ENCODE data around the gene MYH4. TPM values are rescaled to one million over a fixed set of nuclear protein-coding genes. Genes with fewer than 3 reads are reported as not detected.

The MYH4 gene
- total and polyA plus RNA-seq, 2 experiments from 2014 or later = not detected

DNA sequence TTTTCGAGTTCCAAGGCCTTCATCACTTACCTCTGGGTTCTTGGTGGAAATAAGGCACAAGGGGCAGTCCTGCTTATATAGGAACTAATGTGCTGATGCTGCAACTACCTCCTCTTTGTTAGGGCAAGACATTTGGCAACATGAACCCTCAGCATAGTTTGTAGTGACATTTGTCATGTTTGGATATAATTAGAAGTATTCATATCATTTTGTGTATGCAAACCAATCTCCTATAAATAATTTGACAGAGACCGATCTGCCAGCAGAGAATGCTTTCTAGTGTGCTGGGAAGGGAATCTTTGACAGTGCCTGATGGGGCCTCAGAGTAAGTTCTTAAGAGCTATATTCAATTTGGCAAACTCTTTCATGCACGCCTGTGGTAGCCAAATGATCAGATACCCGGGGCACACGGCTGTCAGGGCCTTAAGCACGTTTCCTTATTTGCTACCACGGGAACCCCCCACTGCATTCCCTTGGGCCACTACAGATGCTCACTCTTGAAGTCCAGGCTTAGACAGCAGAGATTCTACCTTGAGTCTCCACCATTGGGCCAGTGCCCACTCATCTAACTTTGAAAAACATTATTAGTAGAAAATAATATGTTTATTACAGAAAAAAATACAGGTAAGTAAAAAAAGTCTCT is 47.3 kb downstream of the MYH4 start, which contains the start of gene MYH8:
TSS of gene MYH8 (minus strand) at position 51 of the 643 bp plus-strand sequence. CDS start 1,723 bp downstream, outside the sequence.
- WGBS, 2 experiments (ENCODE audit: low coverage in 1 of 2, low lambda C conversion rate in 2 of 2, missing lambda C conversion rate in 2 of 2) = 26 to 31% methylated on average over 7 of the region's 7 CpGs
- in situ Hi-C loops (cut with MboI) = no loop called here
- Histone ChIP-seq H3K36me3 (ENCODE audit: low read depth) (no peaks in the 10 kb centered on the region), H3K9ac (no peak within 1 kb of the TSS), H3K9me2 (ENCODE audit: insufficient read depth) (no peaks in the 10 kb centered on the region), H3K27me3 (replicated peaks; ENCODE audit: insufficient read depth) (0 out of 2 replicates have a peak, but pooled peaks cover 6% of the 10 kb centered on the region), H4K20me1 (ENCODE audit: insufficient read depth) (no peaks in the 10 kb centered on the region), H3K4me3 (no peak within 1 kb of the TSS), H3K4me1 (ENCODE audit: insufficient read depth) (no peaks in the 10 kb centered on the region), H3K9me3 (ENCODE audit: low read depth) (no peaks in the 10 kb centered on the region), H3K4me2 (ENCODE audit: unreplicated experiment) (no peak within 1 kb of the TSS), H3F3A (ENCODE audit: insufficient read depth) (no peaks in the 10 kb centered on the region), H3K27ac (no peak within 1 kb of the TSS), H3K79me2 (ENCODE audit: insufficient read depth) (no peaks in the 10 kb centered on the region), H2AFZ (no peak within 1 kb of the TSS)
- no peak for DNase-seq
- TF ChIP-seq EZH2 (IDR thresholded peaks at IDR 0.05; ENCODE audit: insufficient read depth, poor library complexity, severe bottlenecking) (no peak), EZH2phosphoT487 (IDR thresholded peaks at IDR 0.05; ENCODE audit: insufficient read depth, low read depth) (no peak)

DNA sequence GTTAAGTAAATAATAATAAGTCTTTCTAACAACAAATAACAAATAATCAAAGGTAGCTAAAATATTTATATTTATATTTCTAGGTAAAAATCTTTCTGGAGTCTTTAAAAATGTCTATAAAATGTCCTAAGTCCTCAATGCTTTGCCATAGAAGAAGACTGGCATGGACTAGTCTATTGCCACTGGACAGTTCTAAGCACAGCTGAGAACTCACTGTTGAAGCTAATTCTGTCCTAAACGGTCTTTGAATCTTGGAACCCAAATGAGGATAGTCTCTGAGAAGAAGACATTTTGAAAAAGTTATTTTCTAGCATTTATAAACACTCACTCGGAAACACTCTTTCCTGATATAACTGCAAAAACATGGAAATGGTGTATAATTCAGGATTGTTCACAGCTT is 48.1 kb downstream of the MYH4 start:
- H2AFZ ChIP-seq = no peak overlapping the region
- H3K4me1 ChIP-seq (ENCODE audit: insufficient read depth) = no peaks in the 10 kb centered on the region
- H3K36me3 ChIP-seq (ENCODE audit: low read depth) = no peaks in the 10 kb centered on the region
- H3K79me2 ChIP-seq (ENCODE audit: insufficient read depth) = no peaks in the 10 kb centered on the region
- WGBS, 2 experiments (ENCODE audit: low coverage in 1 of 2, low lambda C conversion rate in 2 of 2, missing lambda C conversion rate in 2 of 2) = 29 to 31% methylated on average over 2 of the region's 2 CpGs
- DNase-seq = no peak
- no peaks in the 10 kb centered on the region for H4K20me1 ChIP-seq (ENCODE audit: insufficient read depth)
- 0 out of 2 replicates have a peak, but pooled peaks cover 6% of the 10 kb centered on the region for H3K27me3 ChIP-seq (replicated peaks; ENCODE audit: insufficient read depth)
- TF ChIP-seq EZH2phosphoT487 (IDR thresholded peaks at IDR 0.05; ENCODE audit: insufficient read depth, low read depth) (no peak), EZH2 (IDR thresholded peaks at IDR 0.05; ENCODE audit: insufficient read depth, poor library complexity, severe bottlenecking) (no peak)
- no peak overlapping the region for H3K27ac ChIP-seq
- no peak overlapping the region for H3K9ac ChIP-seq
- H3F3A ChIP-seq (ENCODE audit: insufficient read depth) = no peaks in the 10 kb centered on the region
- H3K9me3 ChIP-seq (ENCODE audit: low read depth) = no peaks in the 10 kb centered on the region
- no peaks in the 10 kb centered on the region for H3K9me2 ChIP-seq (ENCODE audit: insufficient read depth)
- in situ Hi-C loops (cut with MboI) = no loop called here
- no peak overlapping the region for H3K4me3 ChIP-seq
- no peak overlapping the region for H3K4me2 ChIP-seq (ENCODE audit: unreplicated experiment)

DNA sequence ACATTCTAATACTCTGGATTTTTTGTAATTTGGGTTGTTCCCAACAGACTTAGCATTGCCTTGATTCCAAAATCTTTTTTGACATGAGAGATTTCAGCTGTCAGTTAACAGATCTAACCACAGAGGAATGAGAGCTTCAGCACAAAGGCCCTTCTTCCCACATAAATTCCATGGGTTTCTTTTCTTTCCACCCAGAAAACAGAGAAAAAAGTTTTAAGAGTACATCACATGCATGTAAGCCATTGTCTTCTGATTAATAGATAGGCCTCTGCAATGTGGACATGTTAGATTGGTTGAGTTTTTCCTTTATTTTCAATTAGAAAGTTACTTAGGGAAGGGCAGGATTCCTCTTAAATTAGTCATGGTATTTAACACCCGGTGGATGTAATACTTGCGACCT is 48.5 kb downstream of the MYH4 start:
- Histone ChIP-seq H3K4me3 (no peak overlapping the region), H3K79me2 (ENCODE audit: insufficient read depth) (no peaks in the 10 kb centered on the region), H3K9me2 (ENCODE audit: insufficient read depth) (no peaks in the 10 kb centered on the region), H3K36me3 (ENCODE audit: low read depth) (no peaks in the 10 kb centered on the region), H3F3A (ENCODE audit: insufficient read depth) (no peaks in the 10 kb centered on the region), H3K9ac (no peak overlapping the region), H3K4me2 (ENCODE audit: unreplicated experiment) (no peak overlapping the region), H3K4me1 (ENCODE audit: insufficient read depth) (no peaks in the 10 kb centered on the region), H4K20me1 (ENCODE audit: insufficient read depth) (no peaks in the 10 kb centered on the region), H3K9me3 (ENCODE audit: low read depth) (no peaks in the 10 kb centered on the region), H3K27me3 (replicated peaks; ENCODE audit: insufficient read depth) (0 out of 2 replicates have a peak, but pooled peaks cover 6% of the 10 kb centered on the region), H3K27ac (no peak overlapping the region), H2AFZ (no peak overlapping the region)
- in situ Hi-C loops (cut with MboI) = no loop called here
- DNase-seq = no peak
- WGBS, 2 experiments (ENCODE audit: low coverage in 1 of 2, low lambda C conversion rate in 2 of 2, missing lambda C conversion rate in 2 of 2) = 64 to 68% methylated on average over 2 of the region's 2 CpGs
- TF ChIP-seq EZH2phosphoT487 (IDR thresholded peaks at IDR 0.05; ENCODE audit: insufficient read depth, low read depth) (no peak), EZH2 (IDR thresholded peaks at IDR 0.05; ENCODE audit: insufficient read depth, poor library complexity, severe bottlenecking) (no peak)

DNA sequence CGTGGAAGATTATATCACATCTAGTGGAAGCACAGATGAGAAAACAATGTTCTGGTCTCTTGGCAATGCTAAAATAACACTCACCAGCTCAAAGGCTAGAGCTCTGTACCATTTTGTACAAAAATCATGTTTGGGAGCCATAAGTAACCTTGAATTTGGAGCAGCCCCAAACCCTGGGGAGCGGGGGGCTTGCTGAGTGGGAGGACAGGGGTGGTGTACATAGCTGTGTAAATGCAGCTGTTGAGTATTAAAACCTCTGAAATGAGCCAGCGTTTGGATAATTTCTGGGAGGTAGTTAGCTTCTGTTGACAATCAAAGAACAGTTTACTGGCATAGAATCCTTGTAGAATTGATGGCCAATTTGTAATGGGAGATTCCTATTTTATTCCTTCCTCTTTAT is 51.9 kb downstream of the MYH4 start:
- Histone ChIP-seq H2AFZ (no peak overlapping the region), H3K9me3 (ENCODE audit: low read depth) (no peaks in the 10 kb centered on the region), H3K9me2 (ENCODE audit: insufficient read depth) (no peaks in the 10 kb centered on the region), H3F3A (ENCODE audit: insufficient read depth) (no peaks in the 10 kb centered on the region), H3K27ac (no peak overlapping the region), H4K20me1 (ENCODE audit: insufficient read depth) (no peaks in the 10 kb centered on the region), H3K36me3 (ENCODE audit: low read depth) (no peaks in the 10 kb centered on the region), H3K9ac (no peak overlapping the region), H3K4me3 (no peak overlapping the region), H3K79me2 (ENCODE audit: insufficient read depth) (no peaks in the 10 kb centered on the region), H3K27me3 (replicated peaks; ENCODE audit: insufficient read depth) (0 out of 2 replicates have a peak, but pooled peaks cover 6% of the 10 kb centered on the region), H3K4me2 (ENCODE audit: unreplicated experiment) (no peak overlapping the region), H3K4me1 (ENCODE audit: insufficient read depth) (no peaks in the 10 kb centered on the region)
- in situ Hi-C loops (cut with MboI) = no loop called here
- WGBS, 2 experiments (ENCODE audit: low coverage in 1 of 2, low lambda C conversion rate in 2 of 2, missing lambda C conversion rate in 2 of 2) = 6 to 8% methylated on average over 3 of the region's 3 CpGs
- TF ChIP-seq EZH2phosphoT487 (IDR thresholded peaks at IDR 0.05; ENCODE audit: insufficient read depth, low read depth) (no peak), EZH2 (IDR thresholded peaks at IDR 0.05; ENCODE audit: insufficient read depth, poor library complexity, severe bottlenecking) (no peak)
- DNase-seq = no peak

Data from GM23248 (cell line).